ENCODE measurements around the gene DOCK1.
"Not testable (repeated sequence)": the region's sequence is repeated elsewhere in the genome, so short reads cannot be mapped to it uniquely, and the experiment has no call there.

Gene DOCK1

GRCh38 chr10:127293640-127294039 is 388.4 kb downstream of the DOCK1 start:
- DNase-seq: peak; percentile 4 to 84 (median 58)

GRCh38 chr10:127296696-127297095 is 391.5 kb downstream of the DOCK1 start:
- no peak for DNase-seq

- DNase-seq: no peak
These were observed 393.2 kb downstream of the DOCK1 start for GRCh38 chr10:127298381-127298780.

GRCh38 chr10:127299192-127299591 is 394.0 kb downstream of the DOCK1 start:
- not testable (repeated sequence) for DNase-seq

GRCh38 chr10:127299956-127300689 is 394.9 kb downstream of the DOCK1 start:
- DNase-seq: no peak

- DNase-seq: no peak
These were observed 395.7 kb downstream of the DOCK1 start for GRCh38 chr10:127300868-127301321.

- DNase-seq: no peak
These were observed 397.1 kb downstream of the DOCK1 start for GRCh38 chr10:127302343-127302742.

- no peak for DNase-seq
These were observed 397.9 kb downstream of the DOCK1 start for GRCh38 chr10:127303105-127303504.

- no peak for DNase-seq
These were observed 398.5 kb downstream of the DOCK1 start for GRCh38 chr10:127303746-127304145.

- DNase-seq: no peak
These were observed 401.3 kb downstream of the DOCK1 start for GRCh38 chr10:127306479-127306878.

GRCh38 chr10:127307338-127307737 is 402.1 kb downstream of the DOCK1 start:
- DNase-seq: no peak

GRCh38 chr10:127308031-127308430 is 402.8 kb downstream of the DOCK1 start:
- DNase-seq: no peak

- DNase-seq: not testable (repeated sequence)
These were observed 404.4 kb downstream of the DOCK1 start for GRCh38 chr10:127309619-127310018.

GRCh38 chr10:127310430-127310829 is 405.2 kb downstream of the DOCK1 start:
- no peak for DNase-seq

GRCh38 chr10:127310923-127311322 is 405.7 kb downstream of the DOCK1 start:
- no peak for DNase-seq

GRCh38 chr10:127313996-127314700 is 408.9 kb downstream of the DOCK1 start:
- DNase-seq: no peak

GRCh38 chr10:127314797-127315196 is 409.6 kb downstream of the DOCK1 start:
- no peak for DNase-seq

- DNase-seq: no peak
These were observed 410.7 kb downstream of the DOCK1 start for GRCh38 chr10:127315888-127316287.

- DNase-seq: no peak
These were observed 413.2 kb downstream of the DOCK1 start for GRCh38 chr10:127318396-127318795.

- no peak for DNase-seq
These were observed 414.0 kb downstream of the DOCK1 start for GRCh38 chr10:127319271-127319670.

- no peak for DNase-seq
These were observed 414.5 kb downstream of the DOCK1 start for GRCh38 chr10:127319691-127320090.

- no peak for DNase-seq
These were observed 414.9 kb downstream of the DOCK1 start for GRCh38 chr10:127320176-127320575.

- DNase-seq: no peak
These were observed 417.1 kb downstream of the DOCK1 start for GRCh38 chr10:127322286-127322685.

GRCh38 chr10:127325506-127325905 is 420.3 kb downstream of the DOCK1 start:
- no peak for DNase-seq
